ENCODE measurements around the gene ROBO2. TPM values are rescaled to one million over a fixed set of nuclear protein-coding genes. Genes with fewer than 3 reads are reported as not detected.

ROBO2 gene
- total and polyA plus RNA-seq, 4 experiments from 2014 or later = not detected

DNA sequence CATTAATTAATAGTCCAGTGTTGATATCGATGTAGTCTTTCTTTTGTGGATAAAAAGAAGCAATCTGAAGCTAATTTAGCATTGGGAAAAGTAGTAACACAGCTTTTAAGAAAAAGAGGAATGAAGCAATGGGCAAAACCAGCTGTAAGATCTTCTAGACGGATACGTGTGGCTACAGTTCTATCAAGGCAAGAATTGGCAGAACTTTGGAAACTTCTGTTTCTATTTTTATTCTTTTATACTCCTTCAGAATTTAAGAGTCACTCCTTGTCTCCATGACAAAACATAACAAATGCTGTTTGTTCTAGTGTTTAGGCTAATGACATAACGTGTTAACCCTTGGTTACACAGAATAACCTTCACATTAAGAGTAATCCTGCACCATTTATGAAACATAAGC is 289.2 kb downstream of the ROBO2 start:
- Histone ChIP-seq H3K9me3 (ENCODE audit: control insufficient read depth in 1 of 2, low read length in 2 of 2) (no peaks in the 10 kb centered on the region), H3K4me1 (ENCODE audit: insufficient read depth, low read length) (no peaks in the 10 kb centered on the region), H3K36me3 (ENCODE audit: insufficient read depth, low read length) (no peaks in the 10 kb centered on the region), H3K27ac (ENCODE audit: low read depth, low read length) (no peak overlapping the region), H3K27me3 (ENCODE audit: insufficient read depth, low read length) (no peaks in the 10 kb centered on the region), H3K4me3 (ENCODE audit: low read length in 2 of 2) (no peak overlapping the region)
- intact Hi-C loops (cut with micrococcal nuclease) = no loop called here
- CTCF ChIA-PET (ENCODE audit: partially characterized antibody) = no interaction called here
- Mint-ChIP-seq H3K9me3 (peaks cover 0 to 11% (median 3%) of the 10 kb centered on the region in 8 donors), H3K36me3 (no peaks in the 10 kb centered on the region), H3K4me3 (no peak overlapping the region), H3K27me3 (no peaks in the 10 kb centered on the region), H3K4me1 (no peaks in the 10 kb centered on the region), H3K27ac (no peak overlapping the region)
- no peak for DNase-seq
- POLR2A ChIA-PET (ENCODE audit: partially characterized antibody) = no interaction called here

DNA sequence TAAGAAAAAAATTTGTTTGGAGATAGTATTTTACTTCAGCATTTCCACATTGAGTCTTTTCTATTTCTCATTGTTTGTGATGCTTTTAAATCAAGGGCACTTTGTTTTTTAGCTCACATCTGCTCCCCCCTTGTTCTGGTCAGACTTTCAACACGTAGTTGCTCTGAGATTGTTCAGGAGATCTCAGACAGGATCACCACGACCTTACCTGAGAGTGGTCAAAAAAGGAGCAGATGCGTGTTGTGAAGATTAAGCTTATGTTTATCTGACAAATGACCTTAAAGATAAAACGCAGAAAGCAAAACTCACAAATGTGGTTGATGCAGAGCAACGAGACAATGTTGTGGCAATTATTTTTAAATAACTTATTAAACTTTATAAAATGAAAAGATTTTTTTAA is 298.3 kb downstream of the ROBO2 start:
- H3K4me3 ChIP-seq (ENCODE audit: low read length in 2 of 2) = no peak overlapping the region
- H3K27ac ChIP-seq (ENCODE audit: low read depth, low read length) = no peak overlapping the region
- ChIA-PET POLR2A (ENCODE audit: partially characterized antibody) (no interaction called here), CTCF (ENCODE audit: partially characterized antibody) (no interaction called here)
- Mint-ChIP-seq H3K27me3 (no peaks in the 10 kb centered on the region), H3K4me1 (no peaks in the 10 kb centered on the region), H3K4me3 (no peak overlapping the region), H3K36me3 (no peaks in the 10 kb centered on the region), H3K9me3 (peaks cover 0 to 17% (median 3%) of the 10 kb centered on the region in 8 donors), H3K27ac (no peak overlapping the region)
- H3K36me3 ChIP-seq (ENCODE audit: insufficient read depth, low read length) = no peaks in the 10 kb centered on the region
- intact Hi-C loops (cut with micrococcal nuclease) = no loop called here
- no peak for DNase-seq
- no peaks in the 10 kb centered on the region for H3K27me3 ChIP-seq (ENCODE audit: insufficient read depth, low read length)
- no peaks in the 10 kb centered on the region for H3K9me3 ChIP-seq (ENCODE audit: control insufficient read depth in 1 of 2, low read length in 2 of 2)
- H3K4me1 ChIP-seq (ENCODE audit: insufficient read depth, low read length) = no peaks in the 10 kb centered on the region

DNA sequence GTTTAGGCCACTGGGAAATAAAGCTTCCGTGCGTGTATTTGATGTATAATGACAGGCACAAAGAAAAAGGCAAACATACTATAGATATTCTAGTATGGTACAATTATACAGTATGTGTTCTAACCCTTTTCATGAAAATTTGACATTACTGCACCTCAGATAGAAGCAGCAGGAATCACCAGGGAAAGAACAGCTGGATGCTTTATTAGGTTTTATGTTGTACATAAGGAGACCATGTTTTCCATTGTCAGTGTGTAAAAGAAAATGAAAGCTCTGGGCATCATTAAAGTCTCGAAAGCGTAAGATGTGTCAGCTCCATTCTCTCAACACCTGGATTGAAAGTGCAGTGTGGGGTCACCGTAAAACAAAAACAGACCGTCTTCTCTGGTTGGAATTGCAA is 302.1 kb downstream of the ROBO2 start:
- no peaks in the 10 kb centered on the region for H3K4me1 Mint-ChIP-seq
- H3K4me3 Mint-ChIP-seq = no peak overlapping the region
- Histone ChIP-seq H3K27me3 (ENCODE audit: insufficient read depth, low read length) (no peaks in the 10 kb centered on the region), H3K36me3 (ENCODE audit: insufficient read depth, low read length) (no peaks in the 10 kb centered on the region), H3K9me3 (ENCODE audit: control insufficient read depth in 1 of 2, low read length in 2 of 2) (no peaks in the 10 kb centered on the region), H3K4me3 (ENCODE audit: low read length in 2 of 2) (no peak overlapping the region), H3K27ac (ENCODE audit: low read depth, low read length) (no peak overlapping the region), H3K4me1 (ENCODE audit: insufficient read depth, low read length) (no peaks in the 10 kb centered on the region)
- H3K9me3 Mint-ChIP-seq = peaks cover 0 to 19% (median 3%) of the 10 kb centered on the region in 8 donors
- H3K27me3 Mint-ChIP-seq = no peaks in the 10 kb centered on the region
- intact Hi-C loops (cut with micrococcal nuclease) = no loop called here
- ChIA-PET CTCF (ENCODE audit: partially characterized antibody) (no interaction called here), POLR2A (ENCODE audit: partially characterized antibody) (no interaction called here)
- H3K36me3 Mint-ChIP-seq = no peaks in the 10 kb centered on the region
- DNase-seq = no peak
- no peak overlapping the region for H3K27ac Mint-ChIP-seq

DNA sequence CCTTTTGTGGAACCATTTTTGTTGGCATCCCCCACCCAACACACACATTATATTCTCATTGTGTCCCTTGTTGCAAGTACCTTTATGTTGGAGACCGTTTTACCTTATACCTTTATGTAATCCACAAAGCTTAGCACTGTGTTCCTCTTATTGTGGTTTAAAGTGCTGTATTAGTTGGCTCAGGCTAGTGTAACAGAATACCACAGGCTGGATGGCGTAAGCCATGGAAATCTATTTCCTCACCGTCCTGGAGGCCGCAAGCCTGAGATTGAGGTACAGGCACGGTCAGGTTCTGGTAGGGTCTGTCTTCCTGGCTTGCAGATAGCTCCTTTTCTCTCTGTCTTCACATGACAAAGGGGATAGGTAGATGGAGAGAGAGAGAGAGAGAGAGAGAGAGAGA is 302.8 kb downstream of the ROBO2 start:
- no peak for DNase-seq
- ChIA-PET CTCF (ENCODE audit: partially characterized antibody) (no interaction called here), POLR2A (ENCODE audit: partially characterized antibody) (no interaction called here)
- H3K27me3 Mint-ChIP-seq = no peaks in the 10 kb centered on the region
- Histone ChIP-seq H3K4me3 (ENCODE audit: low read length in 2 of 2) (no peak overlapping the region), H3K4me1 (ENCODE audit: insufficient read depth, low read length) (no peaks in the 10 kb centered on the region), H3K36me3 (ENCODE audit: insufficient read depth, low read length) (no peaks in the 10 kb centered on the region), H3K27ac (ENCODE audit: low read depth, low read length) (no peak overlapping the region), H3K27me3 (ENCODE audit: insufficient read depth, low read length) (no peaks in the 10 kb centered on the region), H3K9me3 (ENCODE audit: control insufficient read depth in 1 of 2, low read length in 2 of 2) (no peaks in the 10 kb centered on the region)
- no peaks in the 10 kb centered on the region for H3K4me1 Mint-ChIP-seq
- H3K4me3 Mint-ChIP-seq = no peak overlapping the region
- intact Hi-C loops (cut with micrococcal nuclease) = no loop called here
- H3K9me3 Mint-ChIP-seq = peaks cover 0 to 20% (median 6%) of the 10 kb centered on the region in 8 donors
- no peak overlapping the region for H3K27ac Mint-ChIP-seq
- H3K36me3 Mint-ChIP-seq = no peaks in the 10 kb centered on the region

DNA sequence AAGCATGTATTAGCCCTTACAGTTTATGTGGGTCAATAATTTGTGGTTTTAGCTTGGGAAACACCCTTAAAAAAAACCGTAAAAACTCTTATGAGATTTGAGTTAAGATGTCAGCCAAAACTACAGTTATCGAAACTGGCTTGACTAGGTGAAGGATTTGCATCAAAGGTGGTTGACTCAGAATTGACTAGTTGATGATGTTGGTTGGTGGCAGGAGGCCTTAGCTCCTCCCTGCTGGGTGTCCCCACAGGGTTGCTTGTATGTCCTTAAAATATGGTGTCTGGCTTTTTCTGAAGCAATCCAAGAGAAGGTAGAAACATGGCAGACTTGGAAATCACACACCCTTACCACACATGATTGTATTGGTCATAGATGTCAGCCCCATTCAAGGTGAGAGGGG is 305.1 kb downstream of the ROBO2 start:
- H3K4me1 Mint-ChIP-seq = no peaks in the 10 kb centered on the region
- no peak overlapping the region for H3K27ac Mint-ChIP-seq
- ChIA-PET POLR2A (ENCODE audit: partially characterized antibody) (no interaction called here), CTCF (ENCODE audit: partially characterized antibody) (no interaction called here)
- no peaks in the 10 kb centered on the region for H3K36me3 Mint-ChIP-seq
- intact Hi-C loops (cut with micrococcal nuclease) = no loop called here
- no peaks in the 10 kb centered on the region for H3K27me3 ChIP-seq (ENCODE audit: insufficient read depth, low read length)
- H3K27me3 Mint-ChIP-seq = no peaks in the 10 kb centered on the region
- no peak overlapping the region for H3K27ac ChIP-seq (ENCODE audit: low read depth, low read length)
- H3K4me3 Mint-ChIP-seq = no peak overlapping the region
- no peaks in the 10 kb centered on the region for H3K4me1 ChIP-seq (ENCODE audit: insufficient read depth, low read length)
- H3K4me3 ChIP-seq (ENCODE audit: low read length in 2 of 2) = no peak overlapping the region
- peaks cover 2 to 21% (median 11%) of the 10 kb centered on the region in 8 donors for H3K9me3 Mint-ChIP-seq
- DNase-seq = no peak
- no peaks in the 10 kb centered on the region for H3K9me3 ChIP-seq (ENCODE audit: control insufficient read depth in 1 of 2, low read length in 2 of 2)
- no peaks in the 10 kb centered on the region for H3K36me3 ChIP-seq (ENCODE audit: insufficient read depth, low read length)

DNA sequence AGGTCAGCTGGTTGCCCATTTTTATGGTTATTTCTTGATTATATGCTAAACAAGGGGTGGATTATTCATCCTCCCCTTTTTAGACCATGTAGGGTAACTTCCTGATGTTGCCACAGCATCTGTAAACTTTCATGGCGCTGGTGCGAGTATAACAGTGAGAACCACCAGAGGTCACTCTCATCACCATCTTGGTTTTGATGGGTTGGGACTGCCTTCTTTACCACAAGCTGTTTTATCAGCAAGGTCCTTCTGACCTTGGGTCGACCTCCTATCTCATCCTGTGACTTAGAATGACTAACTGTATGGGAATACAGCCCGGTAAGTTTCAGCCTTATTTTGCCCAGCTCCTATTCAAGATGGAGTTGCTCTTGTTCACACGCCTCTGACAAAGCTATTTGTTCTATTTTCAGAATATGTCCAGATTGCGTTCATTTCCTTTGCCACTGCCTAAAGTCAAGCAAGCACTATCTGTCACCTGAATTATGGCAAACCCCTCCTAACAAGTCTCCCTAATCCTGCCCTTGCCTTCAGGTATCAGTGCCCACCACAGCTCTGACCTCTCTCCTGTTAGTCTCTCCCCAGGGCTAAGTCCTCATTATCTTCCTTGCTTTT is 308.5 kb downstream of the ROBO2 start:
- intact Hi-C loops (cut with micrococcal nuclease) = no loop called here
- no peak overlapping the region for H3K4me3 Mint-ChIP-seq
- Histone ChIP-seq H3K4me1 (ENCODE audit: insufficient read depth, low read length) (no peaks in the 10 kb centered on the region), H3K9me3 (ENCODE audit: control insufficient read depth in 1 of 2, low read length in 2 of 2) (no peaks in the 10 kb centered on the region), H3K36me3 (ENCODE audit: insufficient read depth, low read length) (no peaks in the 10 kb centered on the region), H3K4me3 (ENCODE audit: low read length in 2 of 2) (no peak overlapping the region), H3K27ac (ENCODE audit: low read depth, low read length) (no peak overlapping the region), H3K27me3 (ENCODE audit: insufficient read depth, low read length) (no peaks in the 10 kb centered on the region)
- CTCF ChIA-PET (ENCODE audit: partially characterized antibody) = no interaction called here
- POLR2A ChIA-PET (ENCODE audit: partially characterized antibody) = no interaction called here
- no peaks in the 10 kb centered on the region for H3K4me1 Mint-ChIP-seq
- H3K27me3 Mint-ChIP-seq = no peaks in the 10 kb centered on the region
- H3K9me3 Mint-ChIP-seq = peaks cover 4 to 21% (median 13%) of the 10 kb centered on the region in 8 donors
- no peak for DNase-seq
- peaks cover 0 to 2% of the 10 kb centered on the region in 2 donors for H3K36me3 Mint-ChIP-seq
- no peak overlapping the region for H3K27ac Mint-ChIP-seq

DNA sequence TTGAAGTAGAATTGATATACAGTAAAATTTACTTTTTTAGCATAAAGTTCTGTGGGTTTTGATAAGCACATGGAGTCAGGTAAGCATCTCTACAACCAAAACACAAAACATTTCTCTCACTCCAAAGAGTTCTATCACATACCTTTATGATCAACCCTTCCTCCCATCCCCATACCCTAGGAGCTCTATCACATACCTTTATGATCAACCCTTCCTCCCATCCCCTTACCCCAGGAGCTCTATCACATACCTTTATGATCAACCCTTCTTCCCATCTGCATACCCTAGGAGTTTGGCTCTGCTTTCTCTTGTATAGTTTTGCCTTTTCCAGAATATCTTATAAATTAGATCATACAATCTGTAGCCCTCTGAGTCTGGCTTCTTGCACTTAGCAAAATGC is 315.1 kb downstream of the ROBO2 start:
- peaks cover 6 to 23% (median 11%) of the 10 kb centered on the region in 8 donors for H3K9me3 Mint-ChIP-seq
- no peaks in the 10 kb centered on the region for H3K4me1 ChIP-seq (ENCODE audit: insufficient read depth, low read length)
- no peaks in the 10 kb centered on the region for H3K27me3 Mint-ChIP-seq
- H3K4me3 ChIP-seq (ENCODE audit: low read length in 2 of 2) = no peak overlapping the region
- H3K27ac Mint-ChIP-seq = no peak overlapping the region
- ChIA-PET POLR2A (ENCODE audit: partially characterized antibody) (no interaction called here), CTCF (ENCODE audit: partially characterized antibody) (no interaction called here)
- intact Hi-C loops (cut with micrococcal nuclease) = no loop called here
- H3K36me3 Mint-ChIP-seq = peaks cover 0 to 2% of the 10 kb centered on the region in 2 donors
- H3K9me3 ChIP-seq (ENCODE audit: control insufficient read depth in 1 of 2, low read length in 2 of 2) = no peaks in the 10 kb centered on the region
- H3K4me3 Mint-ChIP-seq = no peak overlapping the region
- H3K4me1 Mint-ChIP-seq = no peaks in the 10 kb centered on the region
- H3K27me3 ChIP-seq (ENCODE audit: insufficient read depth, low read length) = no peaks in the 10 kb centered on the region
- no peak overlapping the region for H3K27ac ChIP-seq (ENCODE audit: low read depth, low read length)
- no peaks in the 10 kb centered on the region for H3K36me3 ChIP-seq (ENCODE audit: insufficient read depth, low read length)
- no peak for DNase-seq

DNA sequence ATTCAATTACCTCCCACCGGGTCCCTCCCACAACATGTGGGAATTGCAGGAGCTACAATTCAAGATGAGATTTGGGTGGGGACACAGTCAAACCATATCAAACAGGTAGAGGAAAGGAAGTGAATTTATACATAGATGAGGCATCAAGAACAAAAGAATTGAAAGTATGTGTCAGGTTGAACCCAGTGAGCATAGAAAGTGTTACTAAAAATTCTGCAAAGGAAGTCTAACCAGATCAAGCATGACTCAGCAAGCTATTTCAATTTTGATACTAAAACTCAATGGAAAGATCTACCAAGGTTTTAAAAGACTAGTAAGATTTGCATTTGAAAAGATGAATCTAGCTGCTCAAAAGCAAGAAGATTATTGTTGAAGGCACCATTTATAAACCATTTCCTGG is 323.0 kb downstream of the ROBO2 start:
- no peak overlapping the region for H3K27ac Mint-ChIP-seq
- no peaks in the 10 kb centered on the region for H3K36me3 Mint-ChIP-seq
- POLR2A ChIA-PET (ENCODE audit: partially characterized antibody) = no interaction called here
- Histone ChIP-seq H3K27ac (ENCODE audit: low read depth, low read length) (no peak overlapping the region), H3K9me3 (ENCODE audit: control insufficient read depth in 1 of 2, low read length in 2 of 2) (no peaks in the 10 kb centered on the region), H3K4me3 (ENCODE audit: low read length in 2 of 2) (no peak overlapping the region), H3K36me3 (ENCODE audit: insufficient read depth, low read length) (no peaks in the 10 kb centered on the region), H3K4me1 (ENCODE audit: insufficient read depth, low read length) (no peaks in the 10 kb centered on the region), H3K27me3 (ENCODE audit: insufficient read depth, low read length) (no peaks in the 10 kb centered on the region)
- no peak for DNase-seq
- no peaks in the 10 kb centered on the region for H3K4me1 Mint-ChIP-seq
- CTCF ChIA-PET (ENCODE audit: partially characterized antibody) = no interaction called here
- intact Hi-C loops (cut with micrococcal nuclease) = no loop called here
- H3K4me3 Mint-ChIP-seq = no peak overlapping the region
- no peaks in the 10 kb centered on the region for H3K27me3 Mint-ChIP-seq
- H3K9me3 Mint-ChIP-seq = peaks cover 0 to 23% (median 19%) of the 10 kb centered on the region in 8 donors

Data from CD4-positive, alpha-beta memory T cell (primary cell).